ENCODE data around the gene GP1BA.

Gene GP1BA

GRCh38 chr17:4951486-4951885, 19.4 kb downstream of the GP1BA start:
- no peak for DNase-seq

GRCh38 chr17:4953451-4953961, 21.4 kb downstream of the GP1BA start:
- no peak for DNase-seq

- DNase-seq: no peak
Observed at GRCh38 chr17:4955091-4955490, 23.0 kb downstream of the GP1BA start.

GRCh38 chr17:4956493-4957061, 24.5 kb downstream of the GP1BA start:
- DNase-seq: no peak

GRCh38 chr17:4958102-4958501, 26.0 kb downstream of the GP1BA start:
- no peak for DNase-seq

GRCh38 chr17:4959261-4959965, 27.3 kb downstream of the GP1BA start:
- no peak for DNase-seq

- no peak for DNase-seq
Observed at GRCh38 chr17:4960279-4960922, 28.3 kb downstream of the GP1BA start.

- DNase-seq: no peak
Observed at GRCh38 chr17:4965311-4965986, 33.4 kb downstream of the GP1BA start.

- DNase-seq: peak; percentile 95
Observed at GRCh38 chr17:4966844-4967538, 34.9 kb downstream of the GP1BA start.

GRCh38 chr17:4967539-4968485, 35.7 kb downstream of the GP1BA start, which contains the start of gene SPAG7:
Gene SPAG7 (minus strand): TSS chr17:4967817. CDS start chr17:4967804, 13 bp downstream.
- DNase-seq: peak; percentile 80

GRCh38 chr17:4968486-4969046, 36.5 kb downstream of the GP1BA start:
- DNase-seq: no peak

GRCh38 chr17:4969047-4969550, 37.0 kb downstream of the GP1BA start:
- DNase-seq: no peak

GRCh38 chr17:4969551-4970173, 37.6 kb downstream of the GP1BA start:
- DNase-seq: no peak

GRCh38 chr17:4970273-4970672, 38.2 kb downstream of the GP1BA start:
- DNase-seq: no peak

GRCh38 chr17:4971826-4972225, 39.7 kb downstream of the GP1BA start:
- DNase-seq: no peak

- no peak for DNase-seq
Observed at GRCh38 chr17:4972322-4972721, 40.2 kb downstream of the GP1BA start.

- no peak for DNase-seq
Observed at GRCh38 chr17:4972752-4973151, 40.7 kb downstream of the GP1BA start.

- DNase-seq: no peak
Observed at GRCh38 chr17:4973256-4974114, 41.4 kb downstream of the GP1BA start.

GRCh38 chr17:4974115-4974670, 42.1 kb downstream of the GP1BA start:
- no peak for DNase-seq

All from NCI-H1092 (cell line).